Measurements from ENCODE around the gene CACTIN.

The CACTIN gene

GRCh38 chr19:3627351-3627723 is 747 bp upstream of the CACTIN start:
- DNase-seq (ENCODE audit: low read depth), result no peak

- DNase-seq (ENCODE audit: low read depth), result no peak
Observed at GRCh38 chr19:3625996-3626472, 556 bp downstream of the CACTIN start.

- DNase-seq (ENCODE audit: low read depth), result no peak
Observed at GRCh38 chr19:3623716-3624115, 2.9 kb downstream of the CACTIN start.

- DNase-seq (ENCODE audit: low read depth), result no peak
Observed at GRCh38 chr19:3622224-3622623, 4.4 kb downstream of the CACTIN start.

- no peak for DNase-seq (ENCODE audit: low read depth)
Observed at GRCh38 chr19:3621689-3622088, 4.9 kb downstream of the CACTIN start.

GRCh38 chr19:3620817-3621547 is 5.6 kb downstream of the CACTIN start:
- no peak for DNase-seq (ENCODE audit: low read depth)

GRCh38 chr19:3620145-3620816 is 6.3 kb downstream of the CACTIN start:
- no peak for DNase-seq (ENCODE audit: low read depth)

- no peak for DNase-seq (ENCODE audit: low read depth)
Observed at GRCh38 chr19:3619631-3620012, 7.0 kb downstream of the CACTIN start.

- DNase-seq (ENCODE audit: low read depth), result no peak
Observed at GRCh38 chr19:3618811-3619630, 7.6 kb downstream of the CACTIN start.

- DNase-seq (ENCODE audit: low read depth), result no peak
Observed at GRCh38 chr19:3618144-3618810, 8.3 kb downstream of the CACTIN start.

- DNase-seq (ENCODE audit: low read depth), result no peak
Observed at GRCh38 chr19:3617463-3617862, 9.1 kb downstream of the CACTIN start.

- DNase-seq (ENCODE audit: low read depth), result no peak
Observed at GRCh38 chr19:3615524-3616135, 11.0 kb downstream of the CACTIN start.

GRCh38 chr19:3614858-3615505 is 11.6 kb downstream of the CACTIN start:
- no peak for DNase-seq (ENCODE audit: low read depth)

GRCh38 chr19:3613818-3614661 is 12.6 kb downstream of the CACTIN start:
- no peak for DNase-seq (ENCODE audit: low read depth)

- DNase-seq (ENCODE audit: low read depth), result no peak
Observed at GRCh38 chr19:3612901-3613741, 13.5 kb downstream of the CACTIN start.

- no peak for DNase-seq (ENCODE audit: low read depth)
Observed at GRCh38 chr19:3612330-3612729, 14.3 kb downstream of the CACTIN start.

GRCh38 chr19:3611841-3612240 is 14.7 kb downstream of the CACTIN start:
- DNase-seq (ENCODE audit: low read depth), result no peak

GRCh38 chr19:3610745-3611717 is 15.6 kb downstream of the CACTIN start:
- no peak for DNase-seq (ENCODE audit: low read depth)
